Activated CD8-positive, alpha-beta T cell treated with anti-CD3 and anti-CD28 coated beads, Interleukin-2, amount 10 ng/mL, durations not matched to agents 7 days and 5 days (primary cell): ENCODE measurements around the gene ARID5B. TPM values are rescaled to one million over a fixed set of nuclear protein-coding genes. Genes with fewer than 3 reads are reported as not detected.

Experiments used
- ATAC-seq: fragments of 150-1000 bp; cut with Tn5 transposase; one replicate; pipeline ENCODE4 v1.10.0; 2021; ENCODE audit warnings: moderate library complexity
- CTCF ChIA-PET: fragments of 350-600 bp; sonication (Branson Sonifier 250); formaldehyde crosslinking; loops from one replicate; lab custom pipeline; 2021; ENCODE audit warnings: antibody characterized with exemption; lab: Charles Lee
- POLR2A ChIA-PET: fragments of 350-600 bp; sonication (Branson Sonifier 250); formaldehyde crosslinking; loops from one replicate; lab custom pipeline; 2021; ENCODE audit warnings: antibody characterized with exemption; lab: Charles Lee
- DNase-seq: peaks from one replicate; pipeline ENCODE4 v3.0.0-alpha.2; 2020
- H3K27ac Mint-ChIP-seq: one replicate; pipeline ENCODE4 v1.8.0; 2021; ENCODE audit warnings: mild to moderate bottlenecking, mixed read lengths
- H3K27me3 Mint-ChIP-seq: one replicate; pipeline ENCODE4 v1.8.0; 2021; ENCODE audit warnings: low read depth, mixed read lengths
- H3K36me3 Mint-ChIP-seq: one replicate; pipeline ENCODE4 v1.8.0; 2021; ENCODE audit warnings: low read depth, mixed read lengths
- H3K4me1 Mint-ChIP-seq: one replicate; pipeline ENCODE4 v1.8.0; 2021; ENCODE audit warnings: low read depth, mixed read lengths
- H3K4me3 Mint-ChIP-seq: one replicate; pipeline ENCODE4 v1.8.0; 2021; ENCODE audit warnings: mild to moderate bottlenecking, mixed read lengths
- H3K9me3 Mint-ChIP-seq: one replicate; pipeline ENCODE4 v1.8.0; 2022; ENCODE audit warnings: mixed read lengths; ENCODE audit not compliant: insufficient read depth
- total RNA-seq, 2 experiments: library from RNA; stranded (reverse); gene quantifications; one replicate each; pipeline ENCODE4 v1.2.3, GENCODE V29; 2021

Gene ARID5B
- total RNA-seq, 2 experiments from 2014 or later, result 18.0 to 21.6 TPM

- Mint-ChIP-seq H3K36me3 (peaks cover 33% of the 10 kb centered on the region), H3K4me3 (no peak overlapping the region), H3K9me3 (no peaks in the 10 kb centered on the region), H3K27me3 (no peaks in the 10 kb centered on the region), H3K27ac (no peak overlapping the region), H3K4me1 (peaks cover 32% of the 10 kb centered on the region)
- ChIA-PET CTCF (interaction anchor here (2.7 kb wide), 1 partner anchor 11 kb away, joined by 8 read pairs; no protein-coding TSS in a partner anchor), POLR2A (interaction anchor here (1.6 kb wide), 1 partner anchor 11 kb away, joined by 6 read pairs; no protein-coding TSS in a partner anchor)
- DNase-seq, result no peak
- ATAC-seq, result no peak
These were observed 6.1 kb downstream of the ARID5B start for GRCh38 chr10:61907587-61907986.

GRCh38 chr10:61910226-61910805, 8.8 kb downstream of the ARID5B start:
- H3K27me3 Mint-ChIP-seq, result no peaks in the 10 kb centered on the region
- ATAC-seq (no peak), DNase-seq (no peak)
- no peak overlapping the region for H3K4me3 Mint-ChIP-seq
- peaks cover 17% of the 10 kb centered on the region for H3K4me1 Mint-ChIP-seq
- peaks cover 49% of the 10 kb centered on the region for H3K36me3 Mint-ChIP-seq
- peaks cover 5% of the 10 kb centered on the region for H3K9me3 Mint-ChIP-seq
- no peak overlapping the region for H3K27ac Mint-ChIP-seq
- CTCF ChIA-PET, result no interaction called here
- POLR2A ChIA-PET, result no interaction called here

- H3K4me3 Mint-ChIP-seq, result no peak overlapping the region
- ATAC-seq (no peak), DNase-seq (no peak)
- no peaks in the 10 kb centered on the region for H3K27me3 Mint-ChIP-seq
- H3K36me3 Mint-ChIP-seq, result peaks cover 53% of the 10 kb centered on the region
- peaks cover 13% of the 10 kb centered on the region for H3K4me1 Mint-ChIP-seq
- peaks cover 5% of the 10 kb centered on the region for H3K9me3 Mint-ChIP-seq
- POLR2A ChIA-PET, result no interaction called here
- CTCF ChIA-PET, result interaction anchor here (0.6 kb wide), 1 partner anchor 8 kb away, joined by 3 read pairs; no protein-coding TSS in a partner anchor
- no peak overlapping the region for H3K27ac Mint-ChIP-seq
These were observed 9.4 kb downstream of the ARID5B start for GRCh38 chr10:61910894-61911293.

- ChIA-PET POLR2A (no interaction called here), CTCF (interaction anchor here (0.6 kb wide), 1 partner anchor 9 kb away, joined by 3 read pairs; no protein-coding TSS in a partner anchor)
- DNase-seq (no peak), ATAC-seq (no peak)
- H3K27me3 Mint-ChIP-seq, result no peaks in the 10 kb centered on the region
- peaks cover 11% of the 10 kb centered on the region for H3K4me1 Mint-ChIP-seq
- H3K36me3 Mint-ChIP-seq, result peaks cover 54% of the 10 kb centered on the region
- no peak overlapping the region for H3K4me3 Mint-ChIP-seq
- H3K27ac Mint-ChIP-seq, result no peak overlapping the region
- H3K9me3 Mint-ChIP-seq, result peaks cover 5% of the 10 kb centered on the region
These were observed 9.9 kb downstream of the ARID5B start for GRCh38 chr10:61911425-61911824.

GRCh38 chr10:61912981-61913380, 11.5 kb downstream of the ARID5B start:
- DNase-seq (no peak), ATAC-seq (no peak)
- POLR2A ChIA-PET, result no interaction called here
- Mint-ChIP-seq H3K4me1 (peaks cover 17% of the 10 kb centered on the region), H3K36me3 (peaks cover 64% of the 10 kb centered on the region), H3K27me3 (no peaks in the 10 kb centered on the region), H3K27ac (no peak overlapping the region), H3K4me3 (no peak overlapping the region), H3K9me3 (peaks cover 11% of the 10 kb centered on the region)
- CTCF ChIA-PET, result no interaction called here

- H3K4me1 Mint-ChIP-seq, result peaks cover 17% of the 10 kb centered on the region
- ATAC-seq, result no peak
- POLR2A ChIA-PET, result no interaction called here
- peaks cover 16% of the 10 kb centered on the region for H3K9me3 Mint-ChIP-seq
- CTCF ChIA-PET, result no interaction called here
- H3K4me3 Mint-ChIP-seq, result no peak overlapping the region
- no peak for DNase-seq
- no peaks in the 10 kb centered on the region for H3K27me3 Mint-ChIP-seq
- H3K36me3 Mint-ChIP-seq, result peaks cover 60% of the 10 kb centered on the region
- H3K27ac Mint-ChIP-seq, result no peak overlapping the region
These were observed 16.6 kb downstream of the ARID5B start for GRCh38 chr10:61918140-61918539.

GRCh38 chr10:61918989-61919388, 17.5 kb downstream of the ARID5B start:
- Mint-ChIP-seq H3K4me1 (peaks cover 17% of the 10 kb centered on the region), H3K27me3 (no peaks in the 10 kb centered on the region), H3K36me3 (peaks cover 61% of the 10 kb centered on the region), H3K9me3 (peaks cover 16% of the 10 kb centered on the region), H3K27ac (no peak overlapping the region), H3K4me3 (no peak overlapping the region)
- ChIA-PET POLR2A (no interaction called here), CTCF (no interaction called here)
- DNase-seq (no peak), ATAC-seq (no peak)

GRCh38 chr10:61919646-61920215, 18.2 kb downstream of the ARID5B start:
- Mint-ChIP-seq H3K4me3 (no peak overlapping the region), H3K36me3 (peaks cover 62% of the 10 kb centered on the region), H3K9me3 (peaks cover 16% of the 10 kb centered on the region), H3K4me1 (peaks cover 17% of the 10 kb centered on the region), H3K27ac (no peak overlapping the region), H3K27me3 (no peaks in the 10 kb centered on the region)
- CTCF ChIA-PET, result no interaction called here
- POLR2A ChIA-PET, result interaction anchor here (1.1 kb wide), 1 partner anchor 17 kb away, joined by 4 read pairs; no protein-coding TSS in a partner anchor
- DNase-seq (no peak), ATAC-seq (no peak)

- Mint-ChIP-seq H3K9me3 (peaks cover 11% of the 10 kb centered on the region), H3K4me3 (no peak overlapping the region), H3K36me3 (peaks cover 63% of the 10 kb centered on the region), H3K27ac (no peak overlapping the region), H3K4me1 (peaks cover 15% of the 10 kb centered on the region), H3K27me3 (no peaks in the 10 kb centered on the region)
- ChIA-PET CTCF (no interaction called here), POLR2A (no interaction called here)
- ATAC-seq (no peak), DNase-seq (no peak)
These were observed 19.6 kb downstream of the ARID5B start for GRCh38 chr10:61921143-61921542.

GRCh38 chr10:61923210-61923949, 21.9 kb downstream of the ARID5B start:
- no peak for ATAC-seq
- H3K9me3 Mint-ChIP-seq, result peaks cover 1% of the 10 kb centered on the region
- peaks cover 51% of the 10 kb centered on the region for H3K36me3 Mint-ChIP-seq
- H3K27ac Mint-ChIP-seq, result no peak overlapping the region
- no peak for DNase-seq
- POLR2A ChIA-PET, result interaction anchor here (0.7 to 2.3 kb wide), 4 partner anchors 10 to 123 kb away, joined by 3 to 6 read pairs (median 4); no protein-coding TSS in a partner anchor
- H3K4me1 Mint-ChIP-seq, result peaks cover 6% of the 10 kb centered on the region
- H3K27me3 Mint-ChIP-seq, result no peaks in the 10 kb centered on the region
- CTCF ChIA-PET, result interaction anchor here (0.9 to 1.3 kb wide), 3 partner anchors 10 to 18 kb away, joined by 3 to 5 read pairs (median 3); no protein-coding TSS in a partner anchor
- no peak overlapping the region for H3K4me3 Mint-ChIP-seq

GRCh38 chr10:61923950-61924274, 22.4 kb downstream of the ARID5B start:
- ChIA-PET POLR2A (interaction anchor here (1.1 to 2.3 kb wide), 3 partner anchors 10 to 122 kb away, joined by 3 to 6 read pairs (median 6); no protein-coding TSS in a partner anchor), CTCF (interaction anchor here (0.9 to 1.3 kb wide), 4 partner anchors 10 to 26 kb away, joined by 3 to 5 read pairs (median 3); no protein-coding TSS in a partner anchor)
- Mint-ChIP-seq H3K4me1 (peaks cover 3% of the 10 kb centered on the region), H3K4me3 (no peak overlapping the region), H3K9me3 (no peaks in the 10 kb centered on the region), H3K36me3 (peaks cover 50% of the 10 kb centered on the region), H3K27ac (no peak overlapping the region), H3K27me3 (no peaks in the 10 kb centered on the region)
- DNase-seq (no peak), ATAC-seq (no peak)
